Hematopoietic multipotent progenitor cell treated with erythropoietin and hydrocortisone succinate and interleukin-3 and kit ligand, for 8 days (in vitro differentiated cells): ENCODE data around the gene KLRD1.
A peak's percentile ranks its signal among the peaks of the same experiment; 100 is the strongest.
"Not testable (repeated sequence)": the region's sequence is repeated elsewhere in the genome, so short reads cannot be mapped to it uniquely, and the experiment has no call there.

ENCODE experiments used
- DNase-seq: peaks from one replicate; pipeline ENCODE4 v3.0.0-alpha.2; 2015

KLRD1 gene

DNA sequence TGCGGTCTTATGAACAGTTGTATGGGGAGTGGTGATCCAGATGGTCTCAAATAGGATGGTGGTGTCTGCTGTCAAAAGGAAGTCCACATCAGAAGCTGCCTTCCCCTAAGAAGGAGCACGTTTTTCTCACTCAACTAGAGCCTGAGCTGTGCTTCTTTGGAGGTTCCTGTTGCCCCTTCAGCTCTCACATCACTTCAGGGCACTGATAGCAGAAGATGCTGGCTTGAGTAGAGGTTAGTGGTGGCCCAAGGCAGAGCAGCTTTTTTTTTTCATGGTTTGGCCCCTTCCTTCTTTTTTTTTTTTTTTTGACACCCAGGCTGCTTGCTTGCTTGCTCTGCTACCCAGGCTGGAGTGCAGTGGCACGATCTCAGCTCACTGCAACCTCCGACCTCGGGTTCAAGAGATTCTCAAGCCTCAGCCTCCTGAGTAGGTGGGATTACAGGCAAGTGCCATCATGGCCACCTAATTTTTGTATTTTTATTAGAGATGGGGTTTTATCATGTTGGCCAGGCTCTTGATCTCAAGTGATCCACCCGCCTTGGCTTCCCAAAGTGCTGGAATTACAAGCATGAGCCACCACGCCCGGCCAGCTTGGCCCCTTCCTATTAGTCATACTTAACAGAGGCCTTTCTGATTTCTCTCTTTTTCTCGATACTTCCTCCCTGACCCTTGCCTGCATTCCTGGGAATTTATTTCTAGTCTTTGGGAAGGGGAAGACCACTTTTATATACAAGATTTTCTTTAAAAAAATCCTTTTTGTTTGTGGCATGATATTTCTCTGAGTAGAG is 31.6 kb downstream of the KLRD1 start:
- no peak for DNase-seq

DNA sequence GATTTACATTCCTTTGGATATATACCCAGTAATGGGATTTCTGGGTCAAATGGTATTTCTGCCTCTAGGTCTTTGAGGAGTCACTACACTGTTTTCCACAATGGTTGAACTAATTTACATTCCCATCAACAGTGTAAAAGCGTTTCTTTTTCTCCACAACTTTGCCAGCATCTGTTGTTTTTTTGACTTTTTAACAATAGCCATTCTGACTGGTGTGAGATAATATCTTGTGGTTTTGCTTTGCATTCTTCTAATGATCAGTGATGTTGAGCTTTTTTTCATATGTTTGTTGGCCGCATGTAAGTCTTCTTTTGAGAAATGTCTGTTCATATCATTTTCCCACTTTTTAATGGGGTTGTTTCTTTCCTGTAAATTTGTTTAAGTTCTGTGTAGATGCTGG is 33.3 kb downstream of the KLRD1 start:
- DNase-seq, result not testable (repeated sequence)

DNA sequence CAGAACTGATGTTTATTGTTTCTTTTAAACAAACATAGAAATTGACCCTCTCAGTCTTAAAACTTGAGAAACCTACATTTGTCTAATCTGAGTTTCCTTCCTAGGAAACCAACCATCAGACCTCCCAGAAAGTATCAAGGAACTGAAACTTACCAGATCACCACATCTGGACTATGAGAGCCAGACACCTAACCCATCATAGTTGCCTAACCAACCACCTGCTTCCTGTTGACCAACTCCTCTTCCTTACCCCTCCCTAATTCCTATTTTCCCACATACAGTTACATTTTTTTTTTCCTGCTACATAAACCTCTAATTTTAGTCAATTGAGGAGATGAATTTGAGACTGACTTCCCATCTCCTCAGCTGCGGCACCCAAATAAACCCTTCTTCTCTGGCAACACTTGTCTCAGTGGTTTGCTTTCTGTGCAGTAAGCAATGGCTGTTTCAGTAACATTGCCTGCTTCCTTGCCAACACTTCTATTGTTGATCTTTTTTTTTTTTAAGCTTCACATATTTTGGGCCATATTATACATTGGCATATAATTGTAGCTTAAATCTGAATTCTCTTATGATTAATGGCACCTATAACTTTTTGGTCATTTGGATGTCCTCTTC is 34.3 kb downstream of the KLRD1 start:
- no peak for DNase-seq

DNA sequence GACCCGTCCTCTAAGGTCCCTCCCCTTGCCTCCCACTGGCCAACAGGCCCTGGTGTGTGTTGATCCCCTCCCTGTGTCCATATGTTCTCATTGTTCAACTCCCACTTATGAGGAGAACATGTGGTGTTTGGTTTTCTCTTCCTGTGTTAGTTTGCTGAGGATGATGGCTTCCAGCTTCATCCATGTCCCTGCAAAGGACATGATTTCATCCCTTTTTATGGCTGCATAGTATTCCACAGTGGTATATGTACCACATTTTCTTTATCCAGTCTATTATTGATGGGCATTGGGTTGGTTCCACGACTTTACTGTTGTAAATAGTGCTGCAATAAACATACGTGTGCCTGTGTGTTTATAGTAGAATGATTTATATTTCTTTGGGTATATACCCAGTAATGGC is 43.8 kb downstream of the KLRD1 start:
- DNase-seq, result not testable (repeated sequence)

DNA sequence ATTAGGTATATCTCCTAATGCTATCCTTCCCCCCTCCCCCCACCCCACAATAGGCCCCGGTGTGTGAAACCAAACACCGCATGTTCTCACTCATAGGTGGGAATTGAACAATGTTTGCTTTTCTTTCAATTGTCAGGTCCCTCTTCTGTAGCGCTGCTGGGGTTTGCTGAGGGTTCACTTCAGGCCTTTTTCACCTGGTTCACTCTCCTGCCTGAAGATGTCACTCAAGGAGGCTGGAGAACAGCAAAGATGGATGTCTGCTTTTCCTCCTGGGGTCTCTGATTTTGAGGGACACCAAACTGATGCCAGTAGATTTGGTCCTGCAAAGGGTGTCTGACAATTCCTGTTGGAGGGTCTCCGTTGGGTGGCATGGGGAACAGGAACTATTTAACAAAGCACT is 46.4 kb downstream of the KLRD1 start:
- DNase-seq, result no peak

DNA sequence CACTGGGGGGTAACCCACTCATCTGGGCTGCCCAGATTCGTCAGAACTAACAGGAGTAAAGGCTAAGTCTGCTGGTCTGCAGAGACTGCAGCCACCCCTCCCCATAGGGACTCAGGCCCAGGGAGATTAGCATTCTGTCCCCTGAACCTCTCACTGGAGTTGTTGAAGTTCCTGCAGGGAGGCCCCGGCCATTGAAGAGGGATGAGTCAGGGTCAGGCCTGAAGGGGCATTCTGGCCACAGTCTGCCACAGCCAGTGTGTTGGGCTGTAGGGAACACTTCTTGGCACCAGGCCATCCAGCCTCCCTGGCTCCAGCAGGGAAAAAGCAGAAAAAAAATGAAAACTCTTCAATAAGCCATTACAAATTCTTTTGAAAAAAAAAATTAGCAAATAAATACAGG is 46.8 kb downstream of the KLRD1 start:
- DNase-seq, result no peak

DNA sequence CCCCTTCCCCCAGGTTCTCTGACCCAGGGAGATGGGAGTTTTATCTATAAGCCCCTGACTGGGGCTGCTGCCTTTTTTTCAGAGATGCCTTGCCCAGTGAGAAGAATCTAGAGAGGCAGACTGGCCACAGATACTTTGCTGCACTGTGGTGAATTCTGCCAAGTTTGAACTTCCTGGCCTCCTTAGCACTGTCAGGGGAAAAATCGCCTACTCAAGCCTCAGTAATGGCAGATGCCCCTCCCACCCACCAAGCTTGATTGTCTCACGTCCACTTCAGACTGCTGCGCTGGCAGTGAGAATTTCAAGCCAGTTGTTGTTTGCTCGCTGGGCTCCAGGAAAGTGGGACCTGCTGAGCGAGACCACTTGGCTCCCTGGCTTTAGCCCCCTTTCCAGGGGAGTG is 50.5 kb downstream of the KLRD1 start:
- no peak for DNase-seq

DNA sequence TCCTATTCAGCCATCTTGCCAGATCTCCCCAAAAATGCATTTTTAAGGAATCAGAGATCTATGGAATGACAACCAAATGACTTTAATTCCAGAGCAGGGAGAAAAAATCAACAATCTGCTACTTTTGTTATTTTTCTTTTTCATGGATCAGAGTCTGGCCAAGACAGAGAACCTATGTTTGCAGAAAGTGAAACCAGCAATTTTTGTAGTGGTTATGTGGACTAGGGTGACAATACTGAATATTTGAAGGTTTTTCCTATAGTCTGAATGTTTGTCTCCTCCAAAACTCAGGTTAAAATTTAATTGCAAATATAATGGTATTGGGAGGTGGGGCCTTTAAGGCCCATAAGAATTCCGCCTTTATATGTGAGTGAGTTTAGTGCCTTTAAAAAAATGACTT is 51.3 kb downstream of the KLRD1 start:
- no peak for DNase-seq

DNA sequence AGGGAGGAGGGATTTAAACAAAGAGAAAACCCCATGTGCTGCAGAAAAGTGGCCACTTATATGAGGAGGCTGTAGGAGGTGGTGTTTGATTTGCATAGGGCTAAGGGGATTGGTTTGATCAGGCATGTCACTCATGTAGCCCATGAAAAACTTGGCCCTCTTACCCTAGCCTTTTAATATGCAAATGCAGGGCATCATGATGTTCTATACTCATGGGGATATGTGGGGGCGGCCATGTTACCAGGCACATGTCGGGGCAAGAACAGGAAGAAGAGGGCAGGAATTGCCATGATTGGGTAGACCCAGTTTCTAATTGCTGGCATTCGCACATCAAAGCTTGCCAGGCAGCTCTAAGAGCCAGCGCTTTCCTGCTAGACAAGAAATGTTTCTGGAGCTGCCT is 53.4 kb downstream of the KLRD1 start:
- DNase-seq, result peak; percentile 26

DNA sequence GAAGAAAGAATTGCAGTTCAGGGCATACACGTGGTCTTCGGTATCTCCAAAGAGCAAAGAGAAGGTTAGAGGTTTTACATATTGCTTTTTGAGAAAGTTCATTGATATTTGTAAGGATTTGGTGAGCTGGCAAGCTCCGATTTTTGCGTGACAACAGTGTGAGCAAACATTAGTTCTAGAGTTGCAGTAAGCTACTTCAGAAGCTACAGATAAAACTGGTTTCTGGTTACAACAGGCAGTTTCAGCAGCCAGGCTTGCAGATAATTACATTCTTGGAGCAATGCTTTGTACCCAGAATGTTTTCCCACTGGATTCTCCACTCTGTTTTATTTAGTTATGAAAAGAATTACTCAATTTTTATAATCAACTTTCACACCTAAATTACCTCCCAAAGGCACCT is 54.0 kb downstream of the KLRD1 start:
- DNase-seq, result no peak

DNA sequence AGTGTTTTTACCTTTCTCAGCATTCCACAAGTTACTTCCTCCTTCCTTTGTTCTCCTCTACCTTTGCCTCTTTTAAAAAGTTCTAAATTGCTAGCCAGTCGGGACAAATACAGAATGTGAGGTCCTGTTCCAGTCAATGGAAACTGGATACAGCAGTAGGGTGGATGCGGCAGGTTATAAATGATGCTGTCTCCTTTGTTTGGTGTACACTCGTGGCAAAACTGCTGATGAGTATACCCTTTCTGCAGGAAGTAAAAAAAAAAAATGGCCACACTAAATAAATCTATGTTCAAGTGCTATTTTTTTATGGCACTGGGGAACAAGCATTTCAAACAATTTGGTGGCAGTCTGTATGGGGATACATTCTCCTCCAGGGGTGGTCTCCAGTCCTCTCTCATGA is 54.7 kb downstream of the KLRD1 start:
- peak; percentile 23 for DNase-seq

DNA sequence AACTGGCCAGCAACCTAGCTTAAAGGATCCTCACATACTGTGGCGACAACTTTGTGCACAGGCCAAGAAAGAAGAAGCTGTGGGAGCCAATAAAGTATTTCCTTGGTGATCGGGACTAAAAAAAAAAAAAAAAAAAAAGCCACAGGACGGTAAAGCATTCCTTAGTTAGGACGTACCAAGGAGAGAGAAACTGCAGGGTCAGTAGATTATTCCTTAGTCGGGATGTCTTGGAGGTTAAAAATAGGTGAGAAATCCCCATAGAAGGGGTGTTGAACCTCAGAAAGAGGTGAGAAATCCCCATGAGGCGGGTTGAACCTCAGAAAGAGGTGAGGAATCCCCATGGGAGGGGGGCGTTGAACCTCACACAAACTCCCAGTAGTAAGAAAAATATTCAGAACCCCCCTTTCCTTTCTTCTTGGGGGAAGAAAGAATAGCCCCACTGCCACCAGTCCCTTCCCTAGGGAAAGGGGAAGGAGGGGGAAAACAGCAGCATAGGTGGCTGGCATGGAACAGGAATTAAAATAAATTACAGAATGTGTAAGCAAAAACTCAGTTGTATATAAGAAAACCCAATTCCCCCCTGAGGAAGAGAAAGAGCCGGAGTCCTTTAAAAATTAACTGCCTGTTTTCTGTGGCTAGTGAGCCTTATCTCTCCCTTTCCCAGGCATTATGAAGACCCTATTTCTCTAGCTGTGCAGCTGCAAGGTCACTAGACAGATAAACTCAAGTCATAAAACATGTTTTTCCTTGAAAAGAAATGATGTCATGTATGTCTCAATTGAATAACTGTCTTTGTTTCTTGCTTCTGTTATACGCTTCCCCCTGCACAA is 55.4 kb downstream of the KLRD1 start:
- peak; percentile 83 for DNase-seq

DNA sequence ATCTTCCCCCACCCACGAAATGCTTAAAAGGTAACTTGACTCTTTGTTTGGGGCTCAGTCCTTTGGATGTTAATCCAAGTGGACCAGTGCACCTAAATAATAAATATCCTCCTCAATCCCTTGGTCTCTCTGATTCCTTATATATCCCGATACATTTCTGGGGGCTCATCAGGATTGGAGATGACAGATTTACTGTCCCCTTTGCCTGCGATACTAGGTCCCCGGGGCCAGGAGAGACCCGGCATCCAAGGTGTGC is 55.9 kb downstream of the KLRD1 start:
- no peak for DNase-seq

DNA sequence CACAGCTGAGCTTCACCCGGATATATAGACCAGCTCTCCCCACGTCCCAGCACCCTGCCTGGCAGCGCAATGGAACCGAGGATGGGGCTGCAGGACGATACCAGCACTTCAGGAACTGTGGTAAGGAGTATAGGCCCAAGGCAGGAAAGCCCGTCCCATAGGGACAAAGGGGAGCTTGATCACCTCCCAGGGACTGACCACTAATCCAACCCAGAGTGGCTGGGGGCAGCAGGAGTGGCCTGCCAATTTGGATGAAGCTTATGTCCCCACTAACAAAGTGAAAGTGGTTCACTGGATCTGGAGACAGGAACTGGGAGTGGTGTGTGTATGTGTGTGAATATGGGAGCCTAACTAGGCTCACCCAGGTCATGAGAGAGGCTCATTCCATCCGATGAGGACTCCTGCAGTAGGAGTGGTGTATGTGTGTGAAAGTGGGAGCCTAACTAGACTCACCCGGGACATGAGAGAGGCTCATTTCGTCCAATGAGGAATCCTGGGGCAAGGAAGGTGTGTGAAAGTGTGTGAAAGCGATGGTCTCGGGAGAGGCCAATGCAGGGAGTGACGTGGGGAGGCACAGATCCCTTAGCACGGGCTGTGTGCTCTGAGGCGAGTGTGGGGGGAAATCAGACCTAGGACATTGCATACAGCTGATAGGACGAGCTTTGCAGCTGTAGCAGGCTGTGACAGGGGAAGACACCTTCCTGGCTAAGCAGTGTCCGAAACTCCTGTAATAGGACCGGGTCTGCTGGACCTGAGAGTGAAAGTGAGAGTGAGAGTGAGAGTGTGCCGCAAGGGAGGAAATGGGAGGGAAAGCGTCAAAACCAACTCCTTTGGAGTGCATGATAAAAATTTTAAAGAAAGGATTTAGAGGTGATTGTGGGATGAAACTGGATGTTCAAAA is 56.5 kb downstream of the KLRD1 start:
- DNase-seq, result peak; percentile 71

DNA sequence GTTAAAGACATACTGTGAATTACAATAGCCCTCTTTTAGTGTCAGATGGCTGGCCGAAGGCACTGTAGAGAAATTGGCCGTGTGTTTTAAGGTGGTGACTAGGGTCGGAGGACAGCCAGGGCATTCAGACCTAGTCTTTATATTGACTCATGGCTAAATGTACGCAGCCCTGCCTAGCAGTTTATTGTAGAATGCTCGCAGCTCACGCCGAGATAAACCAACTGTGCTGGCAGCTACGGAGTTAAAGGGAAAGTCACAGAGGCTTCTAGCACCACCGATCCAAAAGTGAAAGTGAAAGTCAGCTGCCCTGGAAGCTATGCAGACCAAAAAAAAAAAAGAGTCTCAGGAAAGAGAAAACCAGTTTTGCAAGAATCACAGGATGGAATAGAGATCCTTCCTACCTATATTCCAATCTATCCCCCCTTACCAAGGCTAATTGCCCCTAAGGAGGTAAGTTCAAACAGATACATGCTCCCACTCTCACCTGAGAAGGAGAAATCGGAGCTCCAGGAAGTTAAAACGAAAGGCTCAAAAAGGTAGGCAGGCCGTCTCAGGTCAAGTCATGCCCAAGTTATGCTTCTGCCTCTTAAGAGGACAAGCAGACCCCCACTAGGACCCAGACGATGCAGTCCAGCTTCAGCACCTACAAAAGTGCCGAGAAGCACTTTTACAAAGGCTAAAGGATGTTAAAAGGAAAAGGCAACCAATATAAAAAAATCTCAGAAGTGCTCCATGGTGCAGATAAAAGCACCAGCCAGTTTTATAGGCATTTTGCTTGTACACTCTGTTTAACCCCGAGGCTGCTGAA is 57.3 kb downstream of the KLRD1 start:
- peak; percentile 87 for DNase-seq

DNA sequence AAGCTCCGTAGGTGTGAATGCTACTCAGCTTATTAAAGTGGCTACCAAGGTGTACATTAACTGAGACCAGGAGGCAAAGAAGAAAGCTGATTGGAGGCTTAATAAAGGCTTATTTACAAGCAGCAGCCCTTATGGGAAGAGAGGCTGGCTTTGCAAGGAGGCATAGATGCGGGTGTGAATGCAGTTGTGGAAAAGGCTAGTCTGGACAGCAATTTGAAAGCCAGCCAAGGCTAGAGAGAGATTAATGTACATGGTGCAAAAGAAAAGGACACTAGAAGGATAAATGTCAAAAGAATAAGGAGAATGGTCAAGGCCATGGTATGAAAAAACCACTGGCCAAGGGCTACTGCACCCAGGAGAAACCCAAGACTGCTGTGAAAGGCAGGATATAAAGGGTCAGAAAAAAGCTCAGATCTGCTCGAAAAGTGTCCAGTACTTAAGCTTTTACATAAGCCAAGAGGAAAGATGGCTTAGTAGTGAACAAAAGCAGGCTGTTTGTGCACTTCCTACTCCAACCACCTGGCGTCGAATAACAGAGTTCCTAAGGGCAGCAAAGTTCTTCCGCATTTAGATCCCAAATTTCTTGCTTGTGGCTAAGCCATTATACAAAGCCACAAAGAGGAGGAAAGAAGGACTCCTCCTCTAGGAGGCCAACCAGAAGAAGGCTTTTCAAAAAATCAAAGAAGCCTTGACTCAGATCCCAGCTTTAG is 58.2 kb downstream of the KLRD1 start:
- DNase-seq, result peak; percentile 54

DNA sequence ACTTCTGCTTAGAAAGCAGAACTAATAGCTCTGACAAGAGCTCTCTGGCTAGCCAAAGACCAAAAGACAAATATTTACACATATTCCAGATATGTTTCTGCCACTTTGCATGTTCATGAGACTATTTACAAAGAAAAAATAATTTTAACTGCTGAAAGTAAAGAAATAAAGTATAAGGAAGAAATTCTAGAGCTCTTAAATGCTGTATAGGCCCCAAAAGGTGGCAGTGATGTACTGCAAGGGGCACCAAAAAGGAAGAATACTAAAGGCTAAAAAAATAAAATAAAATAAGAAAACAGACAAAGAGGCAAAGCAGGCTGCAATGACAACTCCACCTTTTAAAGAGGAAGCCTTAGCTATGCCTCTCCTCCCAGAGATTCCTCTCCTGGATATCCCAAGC is 59.2 kb downstream of the KLRD1 start:
- peak; percentile 55 for DNase-seq

DNA sequence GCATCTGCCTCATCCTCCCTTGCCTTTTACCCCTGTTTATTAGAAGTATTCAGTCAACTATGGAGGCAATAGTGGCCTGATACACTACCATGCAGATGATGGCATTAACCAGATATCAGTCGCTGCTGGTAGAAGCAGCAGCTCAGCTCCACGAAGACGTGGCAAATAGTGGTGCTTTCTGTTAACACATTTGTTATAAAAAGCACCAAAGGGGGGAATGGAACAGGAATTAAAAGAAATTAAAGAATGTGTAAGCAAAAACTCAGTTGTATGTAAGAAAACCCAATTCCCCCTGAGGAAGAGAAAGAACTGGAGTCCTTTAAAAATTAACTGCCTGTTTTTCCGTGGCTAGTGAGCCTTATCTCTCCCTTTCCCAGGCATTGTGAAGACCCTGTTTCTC is 60.0 kb downstream of the KLRD1 start:
- DNase-seq, result not testable (repeated sequence)

DNA sequence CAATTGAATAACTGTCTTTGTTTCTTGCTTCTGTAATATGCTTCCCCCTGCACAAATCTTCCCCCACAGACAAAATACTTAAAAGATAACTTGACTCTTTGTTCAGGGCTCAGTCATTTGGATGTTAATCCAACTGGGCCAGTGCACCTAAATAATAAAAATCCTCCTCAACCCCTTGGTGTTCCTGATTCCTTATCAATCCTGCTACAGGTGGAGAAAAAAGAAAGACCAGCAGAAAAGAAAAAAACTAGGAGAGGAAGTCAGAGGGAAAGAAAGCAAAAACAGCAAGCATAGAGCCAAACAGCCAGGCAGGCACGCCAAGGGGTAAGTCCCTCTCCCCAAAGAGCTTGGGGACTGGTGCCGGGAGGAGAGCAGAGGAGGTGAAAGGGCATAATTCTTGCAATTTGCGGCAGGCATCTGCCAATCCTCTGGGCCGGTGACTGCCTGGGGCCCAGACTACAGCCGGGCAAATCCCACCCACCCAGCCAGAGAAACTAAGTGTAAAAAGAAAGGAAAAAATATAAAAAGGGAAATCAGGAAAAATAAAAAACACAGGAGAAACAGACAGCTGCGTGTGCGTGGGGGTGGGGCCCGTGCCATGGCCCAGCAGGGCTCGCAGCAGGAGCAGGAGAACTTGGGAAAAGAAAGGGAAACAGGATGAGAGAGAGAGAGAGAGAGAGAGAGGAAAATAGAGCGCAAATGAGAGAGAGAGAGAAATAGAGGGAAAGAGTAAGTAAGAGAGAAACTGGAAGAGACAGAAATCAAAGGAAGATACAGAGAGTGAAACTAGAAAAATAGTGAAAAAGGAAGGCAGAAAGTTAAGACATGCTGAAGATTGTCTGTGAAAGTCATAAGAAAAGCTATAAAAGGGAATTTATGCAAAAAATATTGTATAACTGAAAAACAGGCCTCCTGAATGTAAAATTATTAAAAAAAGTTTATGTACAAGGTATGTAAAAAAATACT is 60.8 kb downstream of the KLRD1 start:
- DNase-seq, result no peak
